Breast epithelium (tissue), 4 donors: ENCODE measurements around the gene CPA3. TPM values are rescaled to one million over a fixed set of nuclear protein-coding genes. Genes with fewer than 3 reads are reported as not detected.

ENCODE experiments used
- DNase-seq, 2 donors: peaks; one replicate each; pipeline ENCODE4 v3.0.0-alpha.2; 2019; ENCODE audit warnings: low spot score in 2 of 2
- H3K27ac ChIP-seq, 2 donors: fragments of 200-600 bp; sonication (generic) in 1 of 2; one replicate each; pipeline ENCODE4 v1.5.1; 2016 to 2019; ENCODE audit warnings: mild to moderate bottlenecking in 1 of 2
- H3K27me3 ChIP-seq, 2 donors: fragments of 200-600 bp; sonication (generic) in 1 of 2; one replicate each; pipeline versions ENCODE4 v1.5.1 to v1.6.0; 2017 to 2019; ENCODE audit warnings: control low read depth in 1 of 2, mild to moderate bottlenecking in 1 of 2
- H3K36me3 ChIP-seq: fragments of 200-600 bp; one replicate; pipeline ENCODE4 v1.5.1; 2019
- H3K4me1 ChIP-seq, 2 donors: fragments of 200-600 bp; sonication (generic); one replicate each; pipeline ENCODE4 v1.5.1; 2016 to 2019; ENCODE audit warnings: control low read depth in 1 of 2
- H3K4me3 ChIP-seq, 3 donors: fragments of 200-600 bp; sonication (generic); 1 replicate in 2 of 3; 2 replicates in 1 of 3; pipeline ENCODE4 v1.5.1; 2016 to 2019; ENCODE audit warnings: mild to moderate bottlenecking in 3 of 3, moderate library complexity in 2 of 3
- H3K9me3 ChIP-seq, 2 donors: fragments of 200-600 bp; sonication (generic) in 1 of 2; one replicate each; pipeline ENCODE4 v1.5.1; 2016 to 2019; ENCODE audit warnings: control low read depth in 1 of 2
- POLR2A ChIP-seq: fragments of 450-650 bp; IDR thresholded peaks from one replicate; pipeline ENCODE4 v1.6.1; 2016; ENCODE audit warnings: antibody characterized with exemption, mild to moderate bottlenecking, moderate library complexity
- POLR2AphosphoS5 ChIP-seq, 3 donors: sonication (generic); formaldehyde crosslinking; IDR thresholded peaks; one replicate each; pipeline ENCODE4 v1.6.1; 2017; ENCODE audit warnings: antibody characterized with exemption in 3 of 3
- intact Hi-C: fragments of 100-400 bp; cut with DNase I; formaldehyde crosslinking; loops from one replicate; pipeline ENCODE4 v1.15.1; 2023; ENCODE audit warnings: low total_unique reads
- total RNA-seq, 3 donors: library from RNA; depleted of rRNA; stranded (reverse); fragments of >200 nt; gene quantifications; one replicate each; pipeline ENCODE4 v1.1.0, GENCODE V29; 2016
- TF ChIP-seq, protein P1 (sequence below), 3 donors: fragments of 450-650 bp; IDR thresholded peaks; one replicate each; pipeline ENCODE4 v1.5.1; 2016 to 2017; ENCODE audit warnings: antibody characterized with exemption in 3 of 3, mild to moderate bottlenecking in 3 of 3, moderate library complexity in 3 of 3

CPA3 gene
- total RNA-seq, 3 donors from 2014 or later, result 5.6 to 44.2 (median 10.1) TPM

- H3K36me3 ChIP-seq, result no peaks in the 10 kb centered on the region
- H3K27ac ChIP-seq, result no peak overlapping the region
- no peaks in the 10 kb centered on the region for H3K27me3 ChIP-seq
- intact Hi-C loops, result no loop called here
- no peaks in the 10 kb centered on the region for H3K4me1 ChIP-seq
- DNase-seq, result no peak
- TF ChIP-seq, protein P1, sequence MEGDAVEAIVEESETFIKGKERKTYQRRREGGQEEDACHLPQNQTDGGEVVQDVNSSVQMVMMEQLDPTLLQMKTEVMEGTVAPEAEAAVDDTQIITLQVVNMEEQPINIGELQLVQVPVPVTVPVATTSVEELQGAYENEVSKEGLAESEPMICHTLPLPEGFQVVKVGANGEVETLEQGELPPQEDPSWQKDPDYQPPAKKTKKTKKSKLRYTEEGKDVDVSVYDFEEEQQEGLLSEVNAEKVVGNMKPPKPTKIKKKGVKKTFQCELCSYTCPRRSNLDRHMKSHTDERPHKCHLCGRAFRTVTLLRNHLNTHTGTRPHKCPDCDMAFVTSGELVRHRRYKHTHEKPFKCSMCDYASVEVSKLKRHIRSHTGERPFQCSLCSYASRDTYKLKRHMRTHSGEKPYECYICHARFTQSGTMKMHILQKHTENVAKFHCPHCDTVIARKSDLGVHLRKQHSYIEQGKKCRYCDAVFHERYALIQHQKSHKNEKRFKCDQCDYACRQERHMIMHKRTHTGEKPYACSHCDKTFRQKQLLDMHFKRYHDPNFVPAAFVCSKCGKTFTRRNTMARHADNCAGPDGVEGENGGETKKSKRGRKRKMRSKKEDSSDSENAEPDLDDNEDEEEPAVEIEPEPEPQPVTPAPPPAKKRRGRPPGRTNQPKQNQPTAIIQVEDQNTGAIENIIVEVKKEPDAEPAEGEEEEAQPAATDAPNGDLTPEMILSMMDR (IDR thresholded peaks at IDR 0.05), result no peak
- no peak for TF ChIP-seq POLR2AphosphoS5 (IDR thresholded peaks at IDR 0.05)
- TF ChIP-seq POLR2A, result no peak
- H3K4me3 ChIP-seq, result no peak overlapping the region
- no peaks in the 10 kb centered on the region for H3K9me3 ChIP-seq
These were observed 17.7 kb upstream of the CPA3 start for GRCh38 chr3:148847351-148847750.

GRCh38 chr3:148848410-148848809, 16.7 kb upstream of the CPA3 start:
- H3K27ac ChIP-seq, result no peak overlapping the region
- no peaks in the 10 kb centered on the region for H3K27me3 ChIP-seq
- H3K4me3 ChIP-seq, result no peak overlapping the region
- no peaks in the 10 kb centered on the region for H3K36me3 ChIP-seq
- TF ChIP-seq POLR2A (no peak), POLR2AphosphoS5 (IDR thresholded peaks at IDR 0.05) (no peak)
- TF ChIP-seq, protein P1 (IDR thresholded peaks at IDR 0.05), result no peak
- intact Hi-C loops, result no loop called here
- no peak for DNase-seq
- H3K9me3 ChIP-seq, result no peaks in the 10 kb centered on the region
- no peaks in the 10 kb centered on the region for H3K4me1 ChIP-seq

DNA sequence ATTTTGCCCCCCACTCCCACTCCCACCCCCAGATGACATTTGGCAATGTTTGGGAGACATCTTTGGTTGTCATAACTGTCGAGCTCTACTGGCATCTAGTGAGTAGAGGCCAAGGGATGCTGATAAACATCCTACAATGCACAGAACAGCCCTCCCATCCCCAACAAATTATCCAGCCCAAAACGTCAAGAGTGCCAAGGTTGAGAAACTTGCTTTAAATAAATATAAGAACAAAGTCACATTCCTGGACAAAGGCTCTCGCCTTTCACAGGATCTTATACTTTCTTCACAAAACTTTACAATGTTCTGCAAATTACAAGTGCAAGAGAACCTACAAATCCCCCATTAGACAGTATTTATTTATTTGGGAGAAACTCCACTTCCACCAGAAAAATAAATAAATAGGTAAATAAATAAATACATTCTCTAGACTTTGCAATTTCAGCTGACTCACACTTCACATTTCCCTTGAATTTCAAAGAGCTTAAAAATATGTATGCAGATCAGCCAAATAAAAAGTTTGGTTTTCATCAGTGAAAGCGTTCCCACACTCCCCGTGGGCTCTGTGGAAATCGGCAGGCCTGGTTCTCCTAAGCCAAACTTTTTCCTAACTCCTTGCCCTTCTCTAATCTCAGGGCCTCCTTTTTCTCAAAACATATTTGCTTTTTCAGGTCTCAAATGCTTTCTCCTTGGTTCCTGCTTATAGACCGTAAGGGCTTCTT, 12.7 kb upstream of the CPA3 start:
- no peaks in the 10 kb centered on the region for H3K36me3 ChIP-seq
- no peaks in the 10 kb centered on the region for H3K9me3 ChIP-seq
- no peaks in the 10 kb centered on the region for H3K4me1 ChIP-seq
- TF ChIP-seq, protein P1 (IDR thresholded peaks at IDR 0.05), result no peak
- intact Hi-C loops, result no loop called here
- no peaks in the 10 kb centered on the region for H3K27me3 ChIP-seq
- no peak overlapping the region for H3K27ac ChIP-seq
- H3K4me3 ChIP-seq, result no peak overlapping the region
- no peak for DNase-seq

GRCh38 chr3:148853076-148853475, 12.0 kb upstream of the CPA3 start:
- H3K27me3 ChIP-seq, result no peaks in the 10 kb centered on the region
- no peak overlapping the region for H3K4me3 ChIP-seq
- no peak for DNase-seq
- H3K9me3 ChIP-seq, result no peaks in the 10 kb centered on the region
- no peak overlapping the region for H3K27ac ChIP-seq
- no peaks in the 10 kb centered on the region for H3K4me1 ChIP-seq
- no peaks in the 10 kb centered on the region for H3K36me3 ChIP-seq
- intact Hi-C loops, result no loop called here
- TF ChIP-seq POLR2A, result no peak
- TF ChIP-seq, protein P1 (IDR thresholded peaks at IDR 0.05), result no peak
- TF ChIP-seq POLR2AphosphoS5 (IDR thresholded peaks at IDR 0.05), result no peak

DNA sequence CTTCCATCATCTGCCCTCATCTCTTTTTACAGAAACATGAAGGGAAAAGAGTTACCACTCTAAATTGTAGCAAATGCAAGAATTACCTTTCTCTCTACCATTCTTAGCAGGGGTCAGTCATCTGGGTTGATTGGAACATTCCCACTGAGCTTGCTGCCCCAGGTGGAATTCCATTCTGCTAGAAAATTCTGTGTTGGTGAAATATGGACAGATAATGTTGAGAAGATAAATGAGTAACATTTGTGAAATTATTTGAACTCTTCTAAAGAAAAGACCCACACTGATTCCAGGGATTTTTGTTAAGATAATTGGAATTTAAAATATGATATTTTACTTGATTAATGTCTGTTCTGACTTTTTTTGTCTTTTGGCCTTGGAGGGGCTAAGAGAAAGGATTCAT, 11.0 kb upstream of the CPA3 start:
- no peak for DNase-seq
- no peaks in the 10 kb centered on the region for H3K27me3 ChIP-seq
- H3K9me3 ChIP-seq, result no peaks in the 10 kb centered on the region
- no peak overlapping the region for H3K4me3 ChIP-seq
- no peaks in the 10 kb centered on the region for H3K4me1 ChIP-seq
- H3K27ac ChIP-seq, result no peak overlapping the region
- intact Hi-C loops, result no loop called here
- no peaks in the 10 kb centered on the region for H3K36me3 ChIP-seq
- TF ChIP-seq POLR2A (no peak), POLR2AphosphoS5 (IDR thresholded peaks at IDR 0.05) (no peak)
- TF ChIP-seq, protein P1 (IDR thresholded peaks at IDR 0.05), result no peak
